Cardiac muscle cell (in vitro differentiated cells and primary cell): Measurements from ENCODE around the gene PRR33. TPM values are rescaled to one million over a fixed set of nuclear protein-coding genes. Genes with fewer than 3 reads are reported as not detected.
A peak's percentile ranks its signal among the peaks of the same experiment; 100 is the strongest.

ENCODE experiments used
- DNase-seq, 2 donors: peaks; one replicate each; pipeline versions ENCODE4 v3.0.0 to v3.0.0-alpha.2; 2010 to 2017; ENCODE audit warnings: low read depth in 1 of 2, low spot score in 1 of 2
- H3K27ac ChIP-seq: fragments of 200-600 bp; sonication (generic); 2 replicates; pipeline ENCODE4 v1.5.1; 2016
- H3K27me3 ChIP-seq: fragments of 200-600 bp; sonication (generic); 2 replicates; pipeline ENCODE4 v1.6.0; 2016; ENCODE audit warnings: control low read depth
- H3K36me3 ChIP-seq: fragments of 200-600 bp; sonication (generic); 2 replicates; pipeline ENCODE4 v1.5.1; 2016; ENCODE audit warnings: control low read depth
- H3K4me1 ChIP-seq: fragments of 200-600 bp; sonication (generic); 2 replicates; pipeline ENCODE4 v1.8.1; 2017; ENCODE audit warnings: low read depth, mild to moderate bottlenecking, mixed run types
- H3K4me3 ChIP-seq: fragments of 200-600 bp; sonication (generic); 2 replicates; pipeline ENCODE4 v1.5.1; 2016; ENCODE audit warnings: mild to moderate bottlenecking
- H3K9me3 ChIP-seq: fragments of 200-600 bp; sonication (generic); 2 replicates; pipeline ENCODE4 v1.5.1; 2017; ENCODE audit warnings: low read depth, mild to moderate bottlenecking, control low read depth
- polyA plus RNA-seq: library from polyadenylated mRNA; unstranded; fragments of >200 nt; fragmentation: Nextera tagmentation; extraction: Ambion mirVana; gene quantifications from 2 replicates; pipeline ENCODE4 v1.2.1, GENCODE V29; 2016
- total RNA-seq: library from RNA; depleted of rRNA; stranded (reverse); fragments of >200 nt; gene quantifications from 2 replicates; pipeline ENCODE4 v1.2.3, GENCODE V29; 2016
- TF ChIP-seq, protein P1 (sequence below): IDR thresholded peaks from 2 replicates; pipeline ENCODE4 v1.5.1; 2012; ENCODE audit warnings: low read depth, mild to moderate bottlenecking, low read length

Gene PRR33
- total and polyA plus RNA-seq, 2 experiments from 2014 or later, result not detected

- DNase-seq, result no peak
Observed at GRCh38 chr11:1864831-1865665, 26.6 kb downstream of the PRR33 start.

DNA sequence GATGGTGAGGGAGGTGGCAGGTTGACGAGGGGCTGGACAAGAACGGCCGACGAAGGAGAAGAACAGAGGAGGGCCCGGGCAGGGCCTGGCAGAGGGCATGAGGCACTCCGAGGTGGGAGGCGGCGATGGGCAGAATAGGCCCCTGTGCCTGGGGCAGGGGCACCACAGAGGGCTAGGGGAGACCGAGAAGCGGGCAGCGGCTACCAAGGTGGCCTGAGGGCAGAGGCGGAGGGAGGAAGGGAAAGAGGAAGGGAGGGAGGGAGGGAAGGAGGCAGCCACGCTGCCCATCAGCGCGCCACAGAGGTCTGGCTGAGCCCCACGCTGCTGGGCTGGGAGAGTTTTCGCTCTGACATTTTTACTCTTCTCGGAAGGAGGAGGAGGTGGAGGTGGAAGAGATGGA is 27.5 kb downstream of the PRR33 start:
- no peaks in the 10 kb centered on the region for H3K4me1 ChIP-seq
- H3K27me3 ChIP-seq, result no peaks in the 10 kb centered on the region
- H3K27ac ChIP-seq, result no peak overlapping the region
- no peak overlapping the region for H3K4me3 ChIP-seq
- DNase-seq, result peak in 1 of 2 donors; percentile 36
- H3K9me3 ChIP-seq, result no peaks in the 10 kb centered on the region
- H3K36me3 ChIP-seq, result no peaks in the 10 kb centered on the region
- TF ChIP-seq, protein P1, sequence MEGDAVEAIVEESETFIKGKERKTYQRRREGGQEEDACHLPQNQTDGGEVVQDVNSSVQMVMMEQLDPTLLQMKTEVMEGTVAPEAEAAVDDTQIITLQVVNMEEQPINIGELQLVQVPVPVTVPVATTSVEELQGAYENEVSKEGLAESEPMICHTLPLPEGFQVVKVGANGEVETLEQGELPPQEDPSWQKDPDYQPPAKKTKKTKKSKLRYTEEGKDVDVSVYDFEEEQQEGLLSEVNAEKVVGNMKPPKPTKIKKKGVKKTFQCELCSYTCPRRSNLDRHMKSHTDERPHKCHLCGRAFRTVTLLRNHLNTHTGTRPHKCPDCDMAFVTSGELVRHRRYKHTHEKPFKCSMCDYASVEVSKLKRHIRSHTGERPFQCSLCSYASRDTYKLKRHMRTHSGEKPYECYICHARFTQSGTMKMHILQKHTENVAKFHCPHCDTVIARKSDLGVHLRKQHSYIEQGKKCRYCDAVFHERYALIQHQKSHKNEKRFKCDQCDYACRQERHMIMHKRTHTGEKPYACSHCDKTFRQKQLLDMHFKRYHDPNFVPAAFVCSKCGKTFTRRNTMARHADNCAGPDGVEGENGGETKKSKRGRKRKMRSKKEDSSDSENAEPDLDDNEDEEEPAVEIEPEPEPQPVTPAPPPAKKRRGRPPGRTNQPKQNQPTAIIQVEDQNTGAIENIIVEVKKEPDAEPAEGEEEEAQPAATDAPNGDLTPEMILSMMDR, result no peak

More at GRCh38 chr11:1864831-1865665, 26.6 kb downstream of the PRR33 start:
- Histone ChIP-seq H3K36me3 (no peaks in the 10 kb centered on the region), H3K27ac (no peak overlapping the region), H3K27me3 (peaks cover 3% of the 10 kb centered on the region), H3K4me1 (no peaks in the 10 kb centered on the region), H3K4me3 (no peak overlapping the region), H3K9me3 (no peaks in the 10 kb centered on the region)
- TF ChIP-seq, protein P1, result no peak

GRCh38 chr11:1863352-1864216 is 28.1 kb downstream of the PRR33 start:
- TF ChIP-seq, protein P1, result no peak
- Histone ChIP-seq H3K4me3 (no peak overlapping the region), H3K36me3 (no peaks in the 10 kb centered on the region), H3K9me3 (no peaks in the 10 kb centered on the region), H3K27ac (no peak overlapping the region), H3K4me1 (no peaks in the 10 kb centered on the region), H3K27me3 (no peaks in the 10 kb centered on the region)
- DNase-seq, result peak; percentile 61 to 90

DNA sequence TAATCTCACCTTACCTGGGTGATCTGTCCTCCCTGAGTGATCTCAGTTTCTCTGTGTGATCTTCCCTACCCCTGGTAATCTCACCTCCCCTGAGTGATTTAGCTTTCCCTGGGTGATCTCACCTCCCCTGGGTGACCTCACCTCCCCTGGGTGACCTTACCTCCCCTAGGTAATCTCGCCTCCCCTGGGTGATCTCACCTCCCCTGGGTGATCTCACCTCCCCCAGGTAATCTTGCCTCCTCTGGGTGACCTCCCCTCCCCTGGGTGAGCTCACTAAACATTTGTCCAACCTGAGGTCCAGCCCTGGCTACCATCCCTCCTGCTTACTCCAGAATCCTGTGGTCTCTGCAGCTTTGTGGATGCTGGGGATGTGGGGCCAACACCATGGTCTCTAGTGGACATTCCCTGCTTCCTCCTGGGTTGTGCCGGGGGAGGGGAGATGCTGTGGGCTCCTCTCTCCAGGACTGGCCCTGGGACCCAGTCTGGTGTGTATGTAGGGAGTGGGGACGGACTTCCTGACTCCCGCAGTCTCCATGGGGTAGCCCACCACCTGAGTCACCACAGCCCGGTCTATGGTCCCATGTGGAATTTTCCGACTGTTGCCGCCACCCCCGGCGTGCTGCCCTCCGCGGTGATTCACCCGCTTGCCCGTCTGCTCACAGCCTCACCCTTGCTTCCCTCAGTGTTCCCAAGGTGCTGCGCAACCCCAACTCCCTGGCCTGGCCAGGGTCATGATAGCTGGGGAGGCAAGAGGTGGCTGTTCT is 28.9 kb downstream of the PRR33 start:
- H3K4me3 ChIP-seq, result no peak overlapping the region
- H3K36me3 ChIP-seq, result no peaks in the 10 kb centered on the region
- no peaks in the 10 kb centered on the region for H3K4me1 ChIP-seq
- no peak overlapping the region for H3K27ac ChIP-seq
- TF ChIP-seq, protein P1, result no peak
- H3K27me3 ChIP-seq, result no peaks in the 10 kb centered on the region
- DNase-seq, result peak in 1 of 2 donors; percentile 45
- no peaks in the 10 kb centered on the region for H3K9me3 ChIP-seq
